Activated CD8-positive, alpha-beta memory T cell treated with anti-CD3 and anti-CD28 coated beads for 4 hours (primary cell): ENCODE data around the gene BLNK.
"Not testable (repeated sequence)": the region's sequence is repeated elsewhere in the genome, so short reads cannot be mapped to it uniquely, and the experiment has no call there.

ENCODE experiments used
- DNase-seq, 2 donors: peaks; one replicate each; pipeline ENCODE4 v3.0.0-alpha.2; 2020; ENCODE audit warnings: low read depth in 2 of 2

BLNK gene

DNA sequence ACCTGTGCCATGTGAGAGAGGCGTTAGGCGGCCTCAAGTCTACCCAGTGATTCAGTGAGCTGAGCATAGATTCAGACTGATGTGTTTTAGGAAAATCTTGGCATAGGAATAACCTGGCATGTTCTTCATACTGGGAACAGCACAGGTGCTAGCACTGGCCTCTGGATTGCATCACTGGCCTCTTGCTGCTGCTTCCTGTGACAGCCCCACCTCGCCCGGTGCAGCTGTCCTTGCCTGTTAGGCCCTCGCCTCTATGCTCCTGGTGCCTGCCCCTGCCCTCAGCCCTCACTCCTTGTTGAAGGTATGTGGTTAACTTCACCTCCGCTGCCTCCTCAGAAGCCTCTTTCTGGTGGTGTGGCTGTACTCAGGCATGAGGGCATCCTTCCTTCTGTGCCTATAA is 46.2 kb downstream of the BLNK start:
- DNase-seq, result no peak

GRCh38 chr10:96222908-96223307 is 48.5 kb downstream of the BLNK start:
- no peak for DNase-seq

GRCh38 chr10:96222441-96222840 is 48.9 kb downstream of the BLNK start:
- DNase-seq, result no peak

DNA sequence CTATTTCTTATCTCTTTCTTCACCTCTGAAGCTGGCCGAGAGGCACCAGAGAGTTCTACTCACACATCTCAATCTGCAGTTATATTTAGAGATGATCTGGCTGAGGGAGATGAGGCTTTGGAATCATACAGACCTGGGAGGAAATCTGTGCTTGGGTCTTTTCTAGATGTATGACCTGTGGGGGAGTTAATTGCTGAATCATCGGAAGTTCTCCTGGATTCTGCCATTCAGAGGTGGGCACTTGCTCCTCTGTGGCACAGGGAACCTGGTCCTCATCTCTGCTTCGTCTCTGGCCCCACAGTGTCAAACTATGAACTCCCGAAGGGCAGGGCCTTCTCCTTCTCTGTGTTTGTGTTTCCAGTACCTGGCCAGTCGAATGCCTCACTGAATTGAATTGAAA is 52.5 kb downstream of the BLNK start:
- DNase-seq, result no peak

DNA sequence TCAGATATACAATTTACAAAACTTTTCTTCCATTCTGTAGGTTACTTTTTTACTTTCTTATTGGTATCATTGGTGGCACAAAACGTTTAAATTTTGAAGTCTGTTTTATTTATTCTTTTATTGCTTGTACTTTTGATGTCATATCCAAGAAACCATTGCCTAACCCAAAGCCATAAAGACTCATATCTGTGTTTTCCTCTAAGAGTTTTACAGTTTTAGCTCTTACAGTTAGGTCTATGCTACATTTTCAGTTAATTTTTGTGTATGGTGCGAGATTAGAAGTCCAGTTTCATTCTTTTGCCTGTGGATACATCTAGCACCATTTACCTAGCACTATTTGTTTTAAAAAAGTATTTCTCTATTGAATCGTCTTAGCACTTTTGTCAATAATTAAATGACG is 53.7 kb downstream of the BLNK start:
- no peak for DNase-seq

DNA sequence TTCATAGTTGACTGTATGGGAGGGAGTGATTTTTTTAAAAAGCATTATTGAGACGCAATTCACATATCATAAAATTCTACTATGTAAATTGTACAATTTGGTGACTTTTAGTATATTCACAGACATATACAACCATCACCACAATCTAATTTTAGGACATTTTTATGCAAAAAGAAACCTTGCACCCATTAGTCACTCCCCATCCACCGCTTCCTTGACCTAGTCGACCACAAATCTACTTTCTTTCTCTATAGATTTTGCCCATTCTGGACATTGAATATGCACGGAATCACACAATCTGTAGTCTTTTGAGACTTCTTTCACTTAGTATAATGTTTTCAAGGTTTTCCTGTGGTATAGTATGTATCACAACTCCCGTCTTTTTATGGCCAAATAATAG is 54.6 kb downstream of the BLNK start:
- no peak for DNase-seq

DNA sequence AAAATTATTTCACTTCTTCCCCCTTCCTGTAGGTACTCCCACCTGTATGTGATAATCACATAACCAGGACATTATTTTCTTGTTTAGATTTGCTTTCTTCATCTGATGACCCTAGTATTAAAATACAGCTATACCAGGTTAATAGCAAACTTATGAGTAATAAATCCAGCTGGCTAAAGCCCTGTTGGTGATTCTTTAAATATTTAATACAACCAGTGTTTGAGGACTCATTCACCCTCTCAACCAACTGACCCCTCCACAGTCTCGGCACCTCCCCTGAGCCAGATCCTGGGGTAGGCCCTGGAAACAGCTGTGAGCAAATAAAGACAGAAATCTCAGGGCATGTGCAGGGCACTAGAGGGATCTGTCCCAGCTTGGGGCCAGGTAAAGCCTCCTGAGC is 58.5 kb downstream of the BLNK start:
- DNase-seq, result no peak

- no peak for DNase-seq
These were observed 59.6 kb downstream of the BLNK start for GRCh38 chr10:96211764-96212163.

- DNase-seq, result no peak
These were observed 62.4 kb downstream of the BLNK start for GRCh38 chr10:96208946-96209345.

DNA sequence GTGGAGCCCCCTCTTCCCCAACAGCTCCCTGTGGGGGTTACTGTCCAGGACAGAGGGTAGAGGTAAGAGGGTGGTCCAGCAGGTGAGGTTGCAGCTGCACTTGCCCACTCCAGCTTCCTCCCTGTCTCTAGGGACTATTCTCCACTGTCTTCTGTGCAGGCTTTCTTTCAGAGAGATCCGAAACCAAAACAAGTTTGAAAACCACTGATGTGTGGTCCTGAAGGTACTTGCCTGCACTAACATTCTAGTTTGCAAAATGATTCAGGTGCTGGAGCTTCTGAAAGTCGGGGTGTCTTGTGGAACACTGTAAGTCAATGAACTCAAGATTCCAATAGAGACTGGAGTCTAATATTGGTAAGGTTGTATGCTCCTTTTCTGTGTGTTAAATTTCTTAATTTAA is 63.1 kb downstream of the BLNK start:
- no peak for DNase-seq

DNA sequence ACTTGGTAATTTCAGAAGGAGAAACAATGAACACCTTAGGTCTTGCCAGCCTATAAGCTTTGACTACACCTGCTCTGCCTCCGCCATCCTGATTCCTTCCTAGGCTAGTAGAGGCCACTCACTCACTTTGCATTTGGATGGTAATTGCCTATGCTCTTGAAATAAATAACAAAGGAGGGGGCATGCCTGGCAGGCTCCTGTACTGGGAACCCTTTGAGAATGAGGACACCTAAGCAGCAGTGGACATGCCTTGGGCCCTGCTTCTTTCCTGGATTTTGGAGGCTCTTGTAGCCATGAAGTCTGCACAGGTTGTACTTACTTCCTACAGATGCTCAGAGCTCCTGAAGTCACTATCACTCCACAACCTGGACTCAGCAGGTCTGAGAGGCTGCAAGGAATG is 65.8 kb downstream of the BLNK start:
- DNase-seq, result no peak

GRCh38 chr10:96201525-96201924 is 69.8 kb downstream of the BLNK start:
- no peak for DNase-seq

- not testable (repeated sequence) for DNase-seq
These were observed 81.9 kb downstream of the BLNK start for GRCh38 chr10:96189505-96189904.

DNA sequence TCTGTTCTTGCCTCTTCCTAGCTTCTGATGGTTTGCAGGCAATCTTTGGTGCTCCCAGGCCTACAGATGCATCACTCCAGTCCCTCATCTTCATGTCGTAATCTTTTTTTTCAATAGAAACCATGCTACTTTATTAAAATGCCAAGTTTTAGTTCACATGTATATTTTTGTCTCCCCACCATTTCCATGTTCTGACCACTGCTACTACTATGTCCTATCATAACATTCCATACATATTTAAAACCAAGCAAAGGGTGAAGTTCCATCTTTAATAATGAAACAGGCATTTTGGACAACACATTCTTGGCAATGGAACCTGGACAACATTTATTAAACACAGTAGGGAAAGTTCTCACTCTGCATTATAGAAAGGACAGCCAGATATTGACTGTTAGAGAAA is 82.5 kb downstream of the BLNK start:
- no peak for DNase-seq

DNA sequence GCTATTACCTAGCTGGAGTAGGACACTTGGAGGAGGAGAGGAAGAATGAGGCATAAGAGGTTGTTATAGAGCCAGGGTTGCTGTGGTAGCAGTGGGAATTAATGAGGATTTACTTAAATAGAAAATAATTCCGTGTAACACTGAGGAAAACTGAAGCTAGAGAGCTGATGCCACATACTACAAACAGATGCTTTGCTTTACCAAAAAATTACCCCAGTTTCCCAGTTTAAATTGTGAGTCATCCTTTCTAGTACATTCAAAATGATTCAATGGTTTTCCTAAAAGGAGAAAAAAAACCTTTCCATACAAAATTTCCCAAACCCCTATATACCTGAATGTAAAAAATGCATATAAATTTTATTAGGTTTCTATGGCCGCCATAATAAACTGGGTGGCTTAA is 82.9 kb downstream of the BLNK start:
- DNase-seq, result no peak

DNA sequence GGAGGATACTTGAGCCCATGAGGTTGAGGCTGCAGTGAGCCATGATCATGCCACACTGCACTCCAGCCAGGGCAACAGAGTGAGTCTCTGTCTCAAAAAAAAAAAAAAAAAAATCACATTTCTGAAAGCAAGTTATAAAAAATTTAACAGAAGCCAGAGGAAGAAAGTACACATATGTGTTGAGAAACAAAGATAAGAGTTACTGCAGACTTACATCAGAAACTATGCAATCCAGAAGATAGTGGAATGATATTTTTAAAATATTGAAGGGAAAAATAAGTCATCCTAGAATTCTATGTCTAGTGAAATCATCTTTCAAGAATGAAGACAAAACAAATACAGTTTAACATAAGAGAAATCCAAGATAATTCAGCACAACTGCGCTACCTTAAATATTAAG is 94.4 kb downstream of the BLNK start:
- no peak for DNase-seq

DNA sequence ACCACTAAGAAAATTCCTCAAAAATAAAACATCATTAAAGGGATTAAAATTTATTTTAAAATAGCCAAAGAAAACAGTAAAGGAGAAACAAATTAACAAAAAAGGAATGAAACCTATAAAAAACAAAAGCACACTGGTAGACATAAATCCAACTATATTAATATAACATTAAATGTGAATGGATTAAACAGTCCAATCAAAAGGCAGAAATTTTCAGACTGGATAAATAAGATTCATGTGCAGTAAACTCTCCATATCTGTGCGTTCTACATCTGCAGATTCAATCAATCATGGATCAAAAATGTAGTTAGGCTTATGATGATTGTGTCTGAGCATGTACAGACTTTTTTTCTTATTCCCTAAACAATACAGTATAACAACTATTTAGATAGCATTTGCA is 98.7 kb downstream of the BLNK start:
- no peak for DNase-seq

GRCh38 chr10:96170230-96170629 is 101.1 kb downstream of the BLNK start:
- no peak for DNase-seq

GRCh38 chr10:96168546-96168945 is 102.8 kb downstream of the BLNK start:
- no peak for DNase-seq

GRCh38 chr10:96165726-96166125 is 105.6 kb downstream of the BLNK start:
- DNase-seq, result no peak

GRCh38 chr10:96153070-96153469 is 118.3 kb downstream of the BLNK start:
- no peak for DNase-seq

GRCh38 chr10:96152437-96152836 is 118.9 kb downstream of the BLNK start:
- no peak for DNase-seq
